Measurements from ENCODE around the gene RPS6KA2. TPM values are rescaled to one million over a fixed set of nuclear protein-coding genes. Genes with fewer than 3 reads are reported as not detected.

The RPS6KA2 gene
- total RNA-seq, 1 experiment from 2014 or later, result 7.2 TPM

DNA sequence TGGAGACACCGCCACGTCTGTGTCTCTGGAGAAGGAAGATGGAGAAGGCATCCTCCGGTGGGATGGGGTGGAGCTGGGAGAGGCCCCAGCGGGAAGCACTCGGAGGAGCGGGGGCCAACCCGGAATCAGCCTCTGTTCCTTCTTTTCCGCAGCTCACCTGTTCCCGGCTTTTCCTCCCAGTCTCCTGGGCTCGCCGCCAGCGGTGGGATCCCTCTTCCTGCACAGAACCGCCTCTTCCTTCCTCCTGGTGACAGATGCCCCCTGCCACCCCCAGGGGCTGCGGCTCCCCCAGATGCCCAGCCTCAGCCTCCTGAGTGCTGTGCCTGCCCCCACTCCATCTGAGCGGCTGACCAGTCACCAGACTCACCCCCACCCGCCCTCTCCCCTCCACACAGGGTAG lies 63.9 kb downstream of the RPS6KA2 start:
- no peaks in the 10 kb centered on the region for H3K9me2 ChIP-seq (replicated peaks; ENCODE audit: insufficient read depth, low read length)
- H3K36me3 ChIP-seq (ENCODE audit: insufficient read depth, low read length), result no peaks in the 10 kb centered on the region
- H2AFZ ChIP-seq (ENCODE audit: low read length), result no peak overlapping the region
- no peak overlapping the region for H3K27ac ChIP-seq (ENCODE audit: low read length)
- H3K9me3 ChIP-seq (ENCODE audit: low read length), result no peaks in the 10 kb centered on the region
- H4K20me1 ChIP-seq (ENCODE audit: insufficient read depth, low read depth, low read length), result no peaks in the 10 kb centered on the region
- peaks cover 29% of the 10 kb centered on the region for H3K4me1 ChIP-seq (ENCODE audit: low read length)
- no peak overlapping the region for H3K4me2 ChIP-seq (ENCODE audit: low read depth, low read length, poor library complexity, severe bottlenecking)
- H3K9ac ChIP-seq (ENCODE audit: low read length), result no peak overlapping the region
- no peak overlapping the region for H3K4me3 ChIP-seq (ENCODE audit: low read length)
- no peaks in the 10 kb centered on the region for H3K27me3 ChIP-seq (ENCODE audit: low read length)
- no peaks in the 10 kb centered on the region for H3K79me2 ChIP-seq (ENCODE audit: low read length)
- no peak for DNase-seq

- Histone ChIP-seq H3K79me2 (ENCODE audit: low read length) (no peaks in the 10 kb centered on the region), H3K4me1 (ENCODE audit: low read length) (peaks cover 25% of the 10 kb centered on the region), H3K9ac (ENCODE audit: low read length) (no peak overlapping the region), H3K27ac (ENCODE audit: low read length) (no peak overlapping the region), H3K4me2 (ENCODE audit: low read depth, low read length, poor library complexity, severe bottlenecking) (no peak overlapping the region), H4K20me1 (ENCODE audit: insufficient read depth, low read depth, low read length) (no peaks in the 10 kb centered on the region), H2AFZ (ENCODE audit: low read length) (no peak overlapping the region), H3K36me3 (ENCODE audit: insufficient read depth, low read length) (no peaks in the 10 kb centered on the region), H3K9me3 (ENCODE audit: low read length) (no peaks in the 10 kb centered on the region), H3K4me3 (ENCODE audit: low read length) (no peak overlapping the region), H3K9me2 (replicated peaks; ENCODE audit: insufficient read depth, low read length) (no peaks in the 10 kb centered on the region), H3K27me3 (ENCODE audit: low read length) (no peaks in the 10 kb centered on the region)
- DNase-seq, result no peak
Observed at GRCh38 chr6:166562726-166563125, 64.3 kb downstream of the RPS6KA2 start.

GRCh38 chr6:166561771-166562359 lies 65.2 kb downstream of the RPS6KA2 start:
- no peak overlapping the region for H3K27ac ChIP-seq (ENCODE audit: low read length)
- H3K36me3 ChIP-seq (ENCODE audit: insufficient read depth, low read length), result no peaks in the 10 kb centered on the region
- no peaks in the 10 kb centered on the region for H3K9me3 ChIP-seq (ENCODE audit: low read length)
- no peak overlapping the region for H2AFZ ChIP-seq (ENCODE audit: low read length)
- H3K4me3 ChIP-seq (ENCODE audit: low read length), result no peak overlapping the region
- DNase-seq, result no peak
- H3K4me2 ChIP-seq (ENCODE audit: low read depth, low read length, poor library complexity, severe bottlenecking), result no peak overlapping the region
- peaks cover 23% of the 10 kb centered on the region for H3K4me1 ChIP-seq (ENCODE audit: low read length)
- H3K9me2 ChIP-seq (replicated peaks; ENCODE audit: insufficient read depth, low read length), result no peaks in the 10 kb centered on the region
- H3K79me2 ChIP-seq (ENCODE audit: low read length), result no peaks in the 10 kb centered on the region
- no peak overlapping the region for H3K9ac ChIP-seq (ENCODE audit: low read length)
- no peaks in the 10 kb centered on the region for H3K27me3 ChIP-seq (ENCODE audit: low read length)
- H4K20me1 ChIP-seq (ENCODE audit: insufficient read depth, low read depth, low read length), result no peaks in the 10 kb centered on the region

DNA sequence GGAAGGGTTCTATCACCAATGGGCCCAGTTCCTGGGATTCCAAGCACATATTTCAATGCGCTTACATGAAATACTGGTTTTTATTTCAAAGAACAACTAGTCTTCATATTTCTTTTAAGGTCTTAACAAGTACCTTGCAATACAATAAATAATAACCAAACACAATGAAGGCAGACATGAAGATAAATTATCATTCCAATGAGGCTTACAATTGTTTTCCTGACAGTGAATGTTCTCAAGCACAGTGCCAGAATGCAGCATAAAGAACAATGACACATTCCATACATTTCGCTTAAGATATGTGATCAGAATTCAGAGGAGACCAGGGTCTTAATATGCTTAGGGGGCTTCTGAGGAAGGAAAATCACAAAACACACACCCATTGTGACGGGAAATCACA lies 66.8 kb downstream of the RPS6KA2 start:
- no peak overlapping the region for H3K4me2 ChIP-seq (ENCODE audit: low read depth, low read length, poor library complexity, severe bottlenecking)
- no peaks in the 10 kb centered on the region for H4K20me1 ChIP-seq (ENCODE audit: insufficient read depth, low read depth, low read length)
- H3K36me3 ChIP-seq (ENCODE audit: insufficient read depth, low read length), result no peaks in the 10 kb centered on the region
- DNase-seq, result no peak
- no peak overlapping the region for H2AFZ ChIP-seq (ENCODE audit: low read length)
- no peak overlapping the region for H3K9ac ChIP-seq (ENCODE audit: low read length)
- H3K4me1 ChIP-seq (ENCODE audit: low read length), result peaks cover 35% of the 10 kb centered on the region
- no peak overlapping the region for H3K27ac ChIP-seq (ENCODE audit: low read length)
- no peaks in the 10 kb centered on the region for H3K27me3 ChIP-seq (ENCODE audit: low read length)
- no peaks in the 10 kb centered on the region for H3K9me2 ChIP-seq (replicated peaks; ENCODE audit: insufficient read depth, low read length)
- H3K4me3 ChIP-seq (ENCODE audit: low read length), result no peak overlapping the region
- no peaks in the 10 kb centered on the region for H3K79me2 ChIP-seq (ENCODE audit: low read length)
- H3K9me3 ChIP-seq (ENCODE audit: low read length), result no peaks in the 10 kb centered on the region

- H4K20me1 ChIP-seq (ENCODE audit: insufficient read depth, low read depth, low read length), result no peaks in the 10 kb centered on the region
- H3K9me3 ChIP-seq (ENCODE audit: low read length), result no peaks in the 10 kb centered on the region
Observed at GRCh38 chr6:166559662-166560061, 67.4 kb downstream of the RPS6KA2 start.

GRCh38 chr6:166559211-166559610 lies 67.8 kb downstream of the RPS6KA2 start:
- H3K4me3 ChIP-seq (ENCODE audit: low read length), result no peak overlapping the region
- H3K9ac ChIP-seq (ENCODE audit: low read length), result no peak overlapping the region
- no peak overlapping the region for H2AFZ ChIP-seq (ENCODE audit: low read length)
- H3K79me2 ChIP-seq (ENCODE audit: low read length), result no peaks in the 10 kb centered on the region
- H3K27me3 ChIP-seq (ENCODE audit: low read length), result no peaks in the 10 kb centered on the region
- H3K4me2 ChIP-seq (ENCODE audit: low read depth, low read length, poor library complexity, severe bottlenecking), result no peak overlapping the region
- no peaks in the 10 kb centered on the region for H3K9me3 ChIP-seq (ENCODE audit: low read length)
- H3K27ac ChIP-seq (ENCODE audit: low read length), result no peak overlapping the region
- no peaks in the 10 kb centered on the region for H3K9me2 ChIP-seq (replicated peaks; ENCODE audit: insufficient read depth, low read length)
- H4K20me1 ChIP-seq (ENCODE audit: insufficient read depth, low read depth, low read length), result no peaks in the 10 kb centered on the region
- H3K4me1 ChIP-seq (ENCODE audit: low read length), result peaks cover 45% of the 10 kb centered on the region
- DNase-seq, result no peak
- H3K36me3 ChIP-seq (ENCODE audit: insufficient read depth, low read length), result no peaks in the 10 kb centered on the region

More at GRCh38 chr6:166559662-166560061, 67.4 kb downstream of the RPS6KA2 start:
- Histone ChIP-seq H3K4me2 (ENCODE audit: low read depth, low read length, poor library complexity, severe bottlenecking) (no peak overlapping the region), H3K4me3 (ENCODE audit: low read length) (no peak overlapping the region), H3K36me3 (ENCODE audit: insufficient read depth, low read length) (no peaks in the 10 kb centered on the region), H3K27ac (ENCODE audit: low read length) (no peak overlapping the region), H3K9ac (ENCODE audit: low read length) (no peak overlapping the region), H3K4me1 (ENCODE audit: low read length) (peaks cover 41% of the 10 kb centered on the region), H2AFZ (ENCODE audit: low read length) (no peak overlapping the region), H3K9me2 (replicated peaks; ENCODE audit: insufficient read depth, low read length) (no peaks in the 10 kb centered on the region), H3K79me2 (ENCODE audit: low read length) (no peaks in the 10 kb centered on the region), H3K27me3 (ENCODE audit: low read length) (no peaks in the 10 kb centered on the region)
- no peak for DNase-seq

GRCh38 chr6:166558156-166559005 lies 68.7 kb downstream of the RPS6KA2 start:
- H3K4me1 ChIP-seq (ENCODE audit: low read length), result peaks cover 53% of the 10 kb centered on the region
- DNase-seq, result no peak

DNA sequence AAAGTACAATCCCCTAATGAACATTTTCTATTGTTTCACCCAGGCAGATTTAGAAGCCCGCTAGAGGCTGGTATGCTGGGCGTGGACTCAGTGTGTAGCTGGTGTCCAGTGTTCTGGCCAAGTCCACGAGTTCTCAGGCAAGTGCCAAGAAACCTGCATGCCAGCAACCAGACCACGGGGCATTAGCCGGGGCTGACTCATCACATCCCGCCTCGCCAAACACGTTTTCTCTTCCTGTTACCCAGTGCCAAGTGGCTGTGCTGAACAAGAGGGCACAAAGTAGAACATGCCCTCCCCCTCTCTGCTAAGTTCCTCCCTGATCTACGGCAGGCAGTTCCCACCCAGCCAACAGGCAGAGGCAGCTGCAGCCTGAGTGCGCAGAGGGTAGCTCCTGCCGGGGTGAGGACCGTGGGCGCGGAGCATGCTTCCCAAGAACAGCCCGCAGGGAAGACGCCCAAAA lies 70.2 kb downstream of the RPS6KA2 start:
- DNase-seq, result no peak
- no peaks in the 10 kb centered on the region for H3K9me2 ChIP-seq (replicated peaks; ENCODE audit: insufficient read depth, low read length)
- no peaks in the 10 kb centered on the region for H3K9me3 ChIP-seq (ENCODE audit: low read length)
- peaks cover 60% of the 10 kb centered on the region for H3K4me1 ChIP-seq (ENCODE audit: low read length)
- H3K79me2 ChIP-seq (ENCODE audit: low read length), result no peaks in the 10 kb centered on the region
- no peak overlapping the region for H3K27ac ChIP-seq (ENCODE audit: low read length)
- H3K4me3 ChIP-seq (ENCODE audit: low read length), result no peak overlapping the region
- no peaks in the 10 kb centered on the region for H4K20me1 ChIP-seq (ENCODE audit: insufficient read depth, low read depth, low read length)
- H3K27me3 ChIP-seq (ENCODE audit: low read length), result no peaks in the 10 kb centered on the region
- no peak overlapping the region for H3K4me2 ChIP-seq (ENCODE audit: low read depth, low read length, poor library complexity, severe bottlenecking)
- H3K36me3 ChIP-seq (ENCODE audit: insufficient read depth, low read length), result no peaks in the 10 kb centered on the region
- H2AFZ ChIP-seq (ENCODE audit: low read length), result no peak overlapping the region
- H3K9ac ChIP-seq (ENCODE audit: low read length), result no peak overlapping the region

More at GRCh38 chr6:166558156-166559005, 68.7 kb downstream of the RPS6KA2 start:
- H3K27me3 ChIP-seq (ENCODE audit: low read length), result no peaks in the 10 kb centered on the region
- H3K4me3 ChIP-seq (ENCODE audit: low read length), result no peak overlapping the region
- no peaks in the 10 kb centered on the region for H3K9me2 ChIP-seq (replicated peaks; ENCODE audit: insufficient read depth, low read length)
- no peak overlapping the region for H3K4me2 ChIP-seq (ENCODE audit: low read depth, low read length, poor library complexity, severe bottlenecking)
- no peaks in the 10 kb centered on the region for H4K20me1 ChIP-seq (ENCODE audit: insufficient read depth, low read depth, low read length)
- no peaks in the 10 kb centered on the region for H3K36me3 ChIP-seq (ENCODE audit: insufficient read depth, low read length)
- no peaks in the 10 kb centered on the region for H3K9me3 ChIP-seq (ENCODE audit: low read length)
- H3K79me2 ChIP-seq (ENCODE audit: low read length), result no peaks in the 10 kb centered on the region
- H3K9ac ChIP-seq (ENCODE audit: low read length), result no peak overlapping the region
- H3K27ac ChIP-seq (ENCODE audit: low read length), result no peak overlapping the region
- no peak overlapping the region for H2AFZ ChIP-seq (ENCODE audit: low read length)
